Mesendoderm (in vitro differentiated cells): Measurements from ENCODE around the gene API5. TPM values are rescaled to one million over a fixed set of nuclear protein-coding genes. Genes with fewer than 3 reads are reported as not detected.

Source experiments
- DNase-seq: peaks from one replicate; pipeline ENCODE4 v3.0.0; 2013
- H2AK5ac ChIP-seq: 2 replicates; pipeline ENCODE4 v1.6.1; 2013; ENCODE audit warnings: low read length, inconsistent platforms
- H2BK120ac ChIP-seq: 2 replicates; pipeline ENCODE4 v1.6.1; 2013; ENCODE audit warnings: low read depth, mild to moderate bottlenecking, low read length, moderate library complexity, mixed read lengths
- H2BK15ac ChIP-seq: replicated peaks from 2 replicates; pipeline ENCODE4 v1.6.1; 2013; ENCODE audit warnings: low read depth, mild to moderate bottlenecking, moderate library complexity
- H2BK5ac ChIP-seq: 2 replicates; pipeline ENCODE4 v1.6.1; 2013; ENCODE audit warnings: low read length, inconsistent platforms
- H3K18ac ChIP-seq: 2 replicates; pipeline ENCODE4 v1.6.1; 2013; ENCODE audit warnings: mild to moderate bottlenecking, low read length, mixed read lengths
- H3K23ac ChIP-seq: one replicate; pipeline ENCODE4 v1.6.1; 2013; ENCODE audit warnings: low read length
- H3K27ac ChIP-seq: 2 replicates; pipeline ENCODE4 v1.5.1; 2013; ENCODE audit warnings: low read depth, mild to moderate bottlenecking, inconsistent platforms, low read length, moderate library complexity
- H3K27me3 ChIP-seq: 2 replicates; pipeline ENCODE4 v1.6.1; 2013; ENCODE audit warnings: low read length, control low read depth, mild to moderate bottlenecking, inconsistent platforms; ENCODE audit not compliant: insufficient read depth, poor library complexity
- H3K36me3 ChIP-seq: 2 replicates; pipeline ENCODE4 v1.6.1; 2013; ENCODE audit warnings: low read length, inconsistent platforms; ENCODE audit not compliant: control insufficient read depth, insufficient read depth
- H3K4ac ChIP-seq: one replicate; pipeline ENCODE4 v1.6.1; 2013; ENCODE audit warnings: low read depth, mild to moderate bottlenecking, low read length, moderate library complexity
- H3K4me1 ChIP-seq: 2 replicates; pipeline ENCODE4 v1.6.1; 2013; ENCODE audit warnings: low read depth, low read length, inconsistent platforms; ENCODE audit not compliant: control insufficient read depth
- H3K4me2 ChIP-seq: 2 replicates; pipeline ENCODE4 v1.6.1; 2013; ENCODE audit warnings: low read length
- H3K4me3 ChIP-seq: 2 replicates; pipeline ENCODE4 v1.5.1; 2013; ENCODE audit warnings: mild to moderate bottlenecking, low read length
- H3K56ac ChIP-seq: one replicate; pipeline ENCODE4 v1.6.1; 2013; ENCODE audit warnings: low read length
- H3K79me1 ChIP-seq: 2 replicates; pipeline ENCODE4 v1.6.1; 2013; ENCODE audit warnings: low read length, inconsistent platforms
- H3K79me2 ChIP-seq: 2 replicates; pipeline ENCODE4 v1.6.1; 2013; ENCODE audit warnings: mild to moderate bottlenecking, low read length; ENCODE audit not compliant: control insufficient read depth, insufficient read depth
- H3K9ac ChIP-seq: 2 replicates; pipeline ENCODE4 v1.6.1; 2013; ENCODE audit warnings: low read length, inconsistent platforms
- H4K5ac ChIP-seq: one replicate; pipeline ENCODE4 v1.6.1; 2013; ENCODE audit warnings: low read length
- H4K8ac ChIP-seq: one replicate; pipeline ENCODE4 v1.6.1; 2013; ENCODE audit warnings: low read depth, mild to moderate bottlenecking, control low read depth, low read length, moderate library complexity
- WGBS: extraction: QIAGEN DNeasy Blood & Tissue Kit; methylation state at CpG from one replicate; pipeline ENCODE4 v1.1.7; 2013; ENCODE audit warnings: low lambda C conversion rate, missing lambda C conversion rate; ENCODE audit not compliant: insufficient coverage; ENCODE audit errors: extremely low coverage; 5-methylcytosine and 5-hydroxymethylcytosine counted together
- small RNA-seq: library from polyadenylated mRNA; stranded (forward); fragments of <200 nt; extraction: miRNeasy Mini kit (QIAGEN cat#:217004); gene quantifications from one replicate; pipeline ENCODE3, GENCODE V24; 2013; ENCODE audit not compliant: insufficient read depth

The API5 gene

GRCh38 chr11:43393765-43394355 is 82.1 kb downstream of the API5 start:
- no peak overlapping the region for H3K4me2 ChIP-seq
- no peak overlapping the region for H3K23ac ChIP-seq
- H3K4ac ChIP-seq = no peak overlapping the region
- DNase-seq = no peak
- no peak overlapping the region for H2BK120ac ChIP-seq
- H3K36me3 ChIP-seq = peaks cover 7% of the 10 kb centered on the region
- H3K27ac ChIP-seq = no peak overlapping the region
- H4K5ac ChIP-seq = no peak overlapping the region
- no peak overlapping the region for H2BK15ac ChIP-seq
- H3K18ac ChIP-seq = no peak overlapping the region
- no peaks in the 10 kb centered on the region for H3K4me1 ChIP-seq
- H3K27me3 ChIP-seq = no peaks in the 10 kb centered on the region
- H3K79me2 ChIP-seq = no peaks in the 10 kb centered on the region
- no peak overlapping the region for H3K4me3 ChIP-seq
- no peak overlapping the region for H3K9ac ChIP-seq
- no peak overlapping the region for H3K56ac ChIP-seq
- H2BK5ac ChIP-seq = no peak overlapping the region
- H2AK5ac ChIP-seq = no peak overlapping the region
- WGBS = no CpG with 5 or more reads among the region's 2 CpGs
- no peak overlapping the region for H4K8ac ChIP-seq
- H3K79me1 ChIP-seq = no peaks in the 10 kb centered on the region

Small RNAs within 50 kb of the gene (small RNA-seq; reads per million reads assigned to genes)
- not detected for gene RF00019
